K562 (cell line): ENCODE data around the gene RNGTT. TPM values are rescaled to one million over a fixed set of nuclear protein-coding genes. Genes with fewer than 3 reads are reported as not detected.

Source experiments
- ATAC-seq: fragments of 200-7000 bp; cut with Tn5 transposase; 3 replicates; pipeline ENCODE4 v1.9.1; 2020; ENCODE audit warnings: moderate library complexity
- BruUV-seq: library from RNA; stranded (reverse); fragments of 400-500 nt; replicated peaks from 2 replicates; lab custom pipeline; 2021; lab: Mats Ljungman, UMichigan
- CTCF ChIA-PET: fragments of 300-600 bp; formaldehyde crosslinking; extraction: SDS; loops from one replicate; lab custom pipeline; 2021; ENCODE audit warnings: low intra/inter-chr PET ratio; lab: Yijun Ruan, JAX
- POLR2A ChIA-PET: fragments of 300-600, 350-650 bp; sonication (Branson Sonifier 250); formaldehyde crosslinking; extraction: SDS; loops from one replicate; lab custom pipeline; 2021; ENCODE audit warnings: antibody characterized with exemption, inconsistent platforms; lab: Yijun Ruan, JAX
- DNase-seq, 4 experiments: peaks; one replicate each; pipeline versions ENCODE4 v3.0.0 to v3.0.0-alpha.2; 2011 to 2018; ENCODE audit warnings: low spot score in 3 of 4, mixed read lengths in 3 of 4; ENCODE audit errors: extremely low read depth in 1 of 4
- FAIRE-seq: peaks from 2 replicates; lab custom pipeline; 2011; peaks lifted over from hg19 to GRCh38; lab: Jason Lieb, UNC
- H2AFZ ChIP-seq: 2 replicates; pipeline ENCODE4 v1.6.0; 2011; ENCODE audit warnings: low read depth, low read length, control low read depth, inconsistent platforms
- H3K27ac ChIP-seq: fragments of 200-600 bp; 3 replicates; pipeline ENCODE4 v1.8.0; 2011; ENCODE audit warnings: low read depth, mild to moderate bottlenecking, control low read depth, inconsistent platforms, low read length, moderate library complexity, mixed read lengths; ENCODE audit errors: extremely low read depth
- H3K27me3 ChIP-seq, 2 experiments: fragments of 300-600 bp in 1 of 2; 2 replicates in 1 of 2; 3 replicates in 1 of 2; pipeline versions ENCODE4 v1.6.0 to v1.8.0; 2011; ENCODE audit warnings: inconsistent platforms in 2 of 2, low read length in 2 of 2, mild to moderate bottlenecking in 1 of 2, mixed read lengths in 1 of 2, moderate library complexity in 1 of 2; ENCODE audit not compliant: control insufficient read depth in 2 of 2, insufficient read depth in 2 of 2
- H3K36me3 ChIP-seq: fragments of 300-600 bp; 3 replicates; pipeline ENCODE4 v1.8.0; 2011; ENCODE audit warnings: mild to moderate bottlenecking, low read length, inconsistent platforms; ENCODE audit not compliant: control insufficient read depth, insufficient read depth
- H3K4me1 ChIP-seq, 2 experiments: fragments of 200-600 bp in 1 of 2; replicated peaks in 1 of 2; 2 replicates in 1 of 2; 3 replicates in 1 of 2; pipeline versions ENCODE4 v1.5.1 to v1.8.0; 2011; ENCODE audit warnings: inconsistent platforms in 2 of 2, low read length in 2 of 2, mild to moderate bottlenecking in 1 of 2, mixed read lengths in 1 of 2, moderate library complexity in 1 of 2; ENCODE audit not compliant: control insufficient read depth in 2 of 2, insufficient read depth in 2 of 2
- H3K4me2 ChIP-seq: 2 replicates; pipeline ENCODE4 v1.6.1; 2011; ENCODE audit warnings: low read length, control low read depth, inconsistent platforms, mixed read lengths; ENCODE audit not compliant: insufficient read depth
- H3K4me3 ChIP-seq: fragments of 200-600 bp; sonication (generic), shearing (Covaris generic); 2 replicates; pipeline ENCODE4 v1.5.1; 2016; ENCODE audit warnings: control low read depth, inconsistent platforms
- H3K79me2 ChIP-seq: fragments of 200-600 bp; 3 replicates; pipeline ENCODE4 v1.8.0; 2011; ENCODE audit warnings: low read length, inconsistent platforms; ENCODE audit not compliant: control insufficient read depth, insufficient read depth
- H3K9ac ChIP-seq, 2 experiments: 2 replicates each; pipeline versions ENCODE4 v1.6.0 to v1.6.1; 2011; ENCODE audit warnings: low read depth in 2 of 2, low read length in 2 of 2, control low read depth in 1 of 2, inconsistent platforms in 1 of 2, mild to moderate bottlenecking in 1 of 2, mixed read lengths in 1 of 2; ENCODE audit not compliant: insufficient read depth in 1 of 2
- H3K9me1 ChIP-seq: one replicate; pipeline ENCODE4 v1.6.0; 2011; ENCODE audit warnings: inconsistent platforms, mild to moderate bottlenecking, low read length, moderate library complexity; ENCODE audit not compliant: control insufficient read depth, insufficient read depth
- H3K9me3 ChIP-seq: replicated peaks from 2 replicates; pipeline ENCODE4 v1.5.1; 2011; ENCODE audit warnings: low read depth, low read length, inconsistent platforms; ENCODE audit not compliant: control insufficient read depth, insufficient read depth
- H4K20me1 ChIP-seq: replicated peaks from 2 replicates; pipeline ENCODE4 v1.6.1; 2011; ENCODE audit warnings: low read length, inconsistent platforms, mixed read lengths; ENCODE audit not compliant: control insufficient read depth, insufficient read depth
- BRD4 ChIP-seq: fragments of 200-600 bp; sonication (generic); IDR thresholded peaks from 2 replicates; pipeline ENCODE4 v1.6.1; 2017; ENCODE audit warnings: inconsistent platforms
- ETV1 ChIP-seq: fragments of 450-650 bp; conservative IDR thresholded peaks from 2 replicates; pipeline ENCODE4 v1.6.1; 2016; ENCODE audit warnings: missing genetic modification characterization, control low read depth, low read depth, missing compliant biosample characterization
- IRF1 ChIP-seq: sonication (generic); formaldehyde crosslinking; IDR thresholded peaks from 2 replicates; pipeline ENCODE4 v1.8.0; 2022; ENCODE audit warnings: missing genetic modification reagents, mild to moderate bottlenecking, borderline replicate concordance
- SAFB ChIP-seq: fragments of 200-400 bp; formaldehyde crosslinking; IDR thresholded peaks from 2 replicates; pipeline ENCODE4 v1.6.1; 2017; ENCODE audit warnings: low read depth, low read length, borderline replicate concordance
- U2AF1 ChIP-seq: fragments of 200-400 bp; formaldehyde crosslinking; optimal IDR thresholded peaks from 2 replicates; pipeline ENCODE3; 2017; ENCODE audit warnings: mild to moderate bottlenecking, low read depth, low read length, moderate library complexity
- ZBTB11 ChIP-seq, 3 experiments: fragments of 200-800 bp in 1 of 3; fragments of 250-450 bp in 1 of 3; fragments of 450-650 bp in 1 of 3; sonication (Bioruptor Pico) in 1 of 3; sonication (Bioruptor generic) in 1 of 3; formaldehyde crosslinking in 1 of 3; IDR thresholded peaks; 2 replicates each; pipeline versions ENCODE4 v1.6.1 to v1.8.0; 2016 to 2022; ENCODE audit warnings: mild to moderate bottlenecking in 2 of 3, missing genetic modification characterization in 2 of 3, missing compliant biosample characterization in 1 of 3, moderate library complexity in 1 of 3
- ZC3H4 ChIP-seq: sonication (generic); formaldehyde crosslinking; IDR thresholded peaks from 2 replicates; pipeline ENCODE4 v1.9.0; 2021; ENCODE audit warnings: missing genetic modification reagents, borderline replicate concordance
- ZMIZ1 ChIP-seq, 2 experiments: fragments of 150-350 bp in 1 of 2; IDR thresholded peaks; 2 replicates each; pipeline ENCODE4 v1.6.1; 2012 to 2016; ENCODE audit warnings: low read depth in 2 of 2, low read length in 2 of 2, mild to moderate bottlenecking in 1 of 2, moderate library complexity in 1 of 2
- ZNF699 ChIP-seq: fragments of 250-450 bp; sonication (Bioruptor Pico); IDR thresholded peaks from 2 replicates; pipeline ENCODE4 v1.8.0; 2021; ENCODE audit warnings: mild to moderate bottlenecking, moderate library complexity; ENCODE audit not compliant: insufficient replicate concordance
- WGBS: fragments of 100-300 bp; shearing (Covaris generic); methylation state at CpG from one replicate; pipeline ENCODE4 v1.1.6; 2016; ENCODE audit warnings: low coverage, mixed read lengths; ENCODE audit not compliant: insufficient coverage; ENCODE audit errors: missing lambda C conversion rate; 5-methylcytosine and 5-hydroxymethylcytosine counted together
- in situ Hi-C: fragments of 300-500 bp; cut with MboI; formaldehyde crosslinking; loops from 4 replicates; pipeline ENCODE4 v1.15.0; 2018; ENCODE audit warnings: inconsistent platforms, mixed read lengths
- intact Hi-C: fragments of 100-400 bp; cut with micrococcal nuclease; formaldehyde crosslinking; loops from 2 replicates; pipeline ENCODE4 v1.14.2; 2022
- polyA plus RNA-seq, 8 experiments: library from polyadenylated mRNA; depleted of rRNA in 4 of 8; stranded (reverse) in 5 of 8; unstranded in 3 of 8; fragments of >200 nt; fragmentation: Nextera tagmentation in 2 of 8; fragmentation: Illumina TruSeq in 1 of 8; extraction: Ambion mirVana in 2 of 8; extraction: Trizol in 1 of 8; gene quantifications; 2 replicates each; pipeline versions ENCODE4 v1.2.1 to v1.2.3, GENCODE V29; 2011 to 2014; ENCODE audit warnings: inconsistent platforms in 1 of 8, missing spikeins in 1 of 8
- total RNA-seq, 7 experiments: library from RNA; depleted of rRNA in 6 of 7; stranded (reverse); fragments of >200 nt in 6 of 7; fragmentation: Illumina TruSeq in 2 of 7; extraction: Trizol in 2 of 7; gene quantifications; 2 replicates each; pipeline versions ENCODE4 v1.2.1 to v1.2.3, GENCODE V29; 2011 to 2021; ENCODE audit warnings: low replicate concordance in 1 of 7

RNGTT gene
- total and polyA plus RNA-seq, 9 of the 15 experiments (the other 6 are each of a cell fraction or from before 2014, with no cell fraction given) = 6.1 to 31.7 (median 19.5) TPM

GRCh38 chr6:88611721-88612120 is 351.7 kb downstream of the RNGTT start:
- Histone ChIP-seq H3K79me2 (no peaks in the 10 kb centered on the region), H3K4me1 (no peaks in the 10 kb centered on the region; a peak in 1 of 5 replicates), H3K36me3 (peaks cover 11% of the 10 kb centered on the region; the same call in 1 of the 3 replicates), H3K4me3 (no peak overlapping the region), H3K9ac (no peak overlapping the region), H3K9me1 (no peaks in the 10 kb centered on the region), H3K27ac (no peak overlapping the region), H3K27me3 (no peaks in the 10 kb centered on the region), H3K9me3 (no peaks in the 10 kb centered on the region), H4K20me1 (no peaks in the 10 kb centered on the region), H3K4me2 (no peak overlapping the region), H2AFZ (no peak overlapping the region)
- ChIA-PET CTCF (no interaction called here), POLR2A (interaction anchor here (1.0 kb wide), 1 partner anchor 19 kb away, joined by 3 read pairs; no protein-coding TSS in a partner anchor)
- 60% methylated on average over 4 of the region's 4 CpGs for WGBS
- intact Hi-C loops = no loop called here
- DNase-seq (no peak), ATAC-seq (no peak), FAIRE-seq (no peak)
- BruUV-seq = no TSS peak
- TF ChIP-seq BRD4 = no peak
- no peak for TF ChIP-seq SAFB
- no peak for TF ChIP-seq ETV1 (tag)
- TF ChIP-seq ZNF699 (CRISPR knock-in tag) = no peak
- no peak for TF ChIP-seq ZBTB11 (CRISPR knock-in tag; IDR thresholded peaks at IDR 0.05)
- no peak for TF ChIP-seq U2AF1
- TF ChIP-seq ZC3H4 (CRISPR knock-in tag) = no peak
- no peak for TF ChIP-seq IRF1 (CRISPR knock-in tag)
- no peak for TF ChIP-seq ZMIZ1 (IDR thresholded peaks at IDR 0.05; ENCODE audit: low read depth in 2 of 2, low read length in 2 of 2)
- in situ Hi-C loops = no loop called here
